Hepatocyte (in vitro differentiated cells): ENCODE results near the gene FRMPD4.

Experiments used
- CTCF ChIP-seq: fragments of 200-600 bp; sonication (generic); IDR thresholded peaks from 2 replicates; pipeline ENCODE4 v1.5.1; 2016; ENCODE audit warnings: antibody characterized with exemption, mild to moderate bottlenecking; ENCODE audit not compliant: poor library complexity
- EZH2 ChIP-seq: fragments of 200-600 bp; sonication (generic); IDR thresholded peaks from 2 replicates; pipeline ENCODE4 v1.6.1; 2016; ENCODE audit warnings: antibody characterized with exemption, mild to moderate bottlenecking, borderline replicate concordance
- EZH2phosphoT487 ChIP-seq: fragments of 200-600 bp; sonication (generic); IDR thresholded peaks from one replicate; pipeline ENCODE4 v1.6.1; 2018; ENCODE audit warnings: antibody characterized with exemption, mild to moderate bottlenecking, low read depth, moderate library complexity; ENCODE audit not compliant: unreplicated experiment, severe bottlenecking

GRCh38 chrX:12452268-12452667 is 314.0 kb downstream of the FRMPD4 start:
- no peak for TF ChIP-seq CTCF
- no peak for TF ChIP-seq EZH2
- no peak for TF ChIP-seq EZH2phosphoT487
